Spleen (tissue), 7 donors: Measurements from ENCODE around the gene LRP2BP.

Source experiments
- POLR2A ChIP-seq, 3 donors: fragments of 450-650 bp; IDR thresholded peaks; one replicate each; pipeline ENCODE4 v1.5.1; 2017; ENCODE audit warnings: antibody characterized with exemption in 3 of 3, mild to moderate bottlenecking in 1 of 3
- TF ChIP-seq, protein P1 (sequence below), 11 experiments: fragments of 200-600 bp in 7 of 11; fragments of 450-650 bp in 4 of 11; sonication (generic) in 4 of 11; IDR thresholded peaks in 8 of 11; conservative IDR thresholded peaks in 3 of 11; 1 replicate in 7 of 11; 2 replicates in 4 of 11; pipeline versions ENCODE4 v1.4.0 to v1.8.0; 2016 to 2021; ENCODE audit warnings: antibody characterized with exemption in 11 of 11, inconsistent platforms in 4 of 11, mild to moderate bottlenecking in 1 of 11
- donor health status: DM: no; HTN: no; CAD: no; lungs with moderate emphysema.
- donor health status: DM: no; HTN: no; CAD: no.
- donor health status: DM: no; HTN: no; CAD: no.

- TF ChIP-seq POLR2A (IDR thresholded peaks at IDR 0.05): no peak
- TF ChIP-seq, protein P1, sequence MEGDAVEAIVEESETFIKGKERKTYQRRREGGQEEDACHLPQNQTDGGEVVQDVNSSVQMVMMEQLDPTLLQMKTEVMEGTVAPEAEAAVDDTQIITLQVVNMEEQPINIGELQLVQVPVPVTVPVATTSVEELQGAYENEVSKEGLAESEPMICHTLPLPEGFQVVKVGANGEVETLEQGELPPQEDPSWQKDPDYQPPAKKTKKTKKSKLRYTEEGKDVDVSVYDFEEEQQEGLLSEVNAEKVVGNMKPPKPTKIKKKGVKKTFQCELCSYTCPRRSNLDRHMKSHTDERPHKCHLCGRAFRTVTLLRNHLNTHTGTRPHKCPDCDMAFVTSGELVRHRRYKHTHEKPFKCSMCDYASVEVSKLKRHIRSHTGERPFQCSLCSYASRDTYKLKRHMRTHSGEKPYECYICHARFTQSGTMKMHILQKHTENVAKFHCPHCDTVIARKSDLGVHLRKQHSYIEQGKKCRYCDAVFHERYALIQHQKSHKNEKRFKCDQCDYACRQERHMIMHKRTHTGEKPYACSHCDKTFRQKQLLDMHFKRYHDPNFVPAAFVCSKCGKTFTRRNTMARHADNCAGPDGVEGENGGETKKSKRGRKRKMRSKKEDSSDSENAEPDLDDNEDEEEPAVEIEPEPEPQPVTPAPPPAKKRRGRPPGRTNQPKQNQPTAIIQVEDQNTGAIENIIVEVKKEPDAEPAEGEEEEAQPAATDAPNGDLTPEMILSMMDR (IDR thresholded peaks at IDR 0.05 in 8 of 11, conservative IDR thresholded peaks at IDR 0.05 in 3 of 11): no peak
Measured at GRCh38 chr4:185378264-185378663, 17.5 kb downstream of the LRP2BP start.
